ENCODE results near the gene TTYH2. TPM values are rescaled to one million over a fixed set of nuclear protein-coding genes. Genes with fewer than 3 reads are reported as not detected.

Gene TTYH2
- total and polyA plus RNA-seq, 2 of the 4 experiments (the other 2 are of a cell fraction): 2.3 to 6.8 TPM

- no TSS peak for BruUV-seq (replicated peaks)
- Histone ChIP-seq H3K36me3 (ENCODE audit: control insufficient read depth, insufficient read depth, low read length) (no peaks in the 10 kb centered on the region), H4K5ac (ENCODE audit: low read depth, low read length) (no peak overlapping the region), H3K9me1 (ENCODE audit: insufficient read depth, low read length) (no peaks in the 10 kb centered on the region), H3K9ac (ENCODE audit: low read depth, low read length) (no peak overlapping the region), H2AK9ac (replicated peaks; ENCODE audit: low read depth, low read length, poor library complexity) (no peak overlapping the region), H3K18ac (ENCODE audit: low read depth, low read length) (no peak overlapping the region), H2AFZ (replicated peaks; ENCODE audit: low read length, poor library complexity) (no peak overlapping the region), H2BK120ac (ENCODE audit: low read depth, low read length) (no peak overlapping the region), H3K14ac (replicated peaks; ENCODE audit: low read depth, low read length) (no peak overlapping the region), H3K4me2 (ENCODE audit: low read depth, low read length) (no peak overlapping the region), H3K79me1 (ENCODE audit: low read depth in 1 of 2, low read length in 2 of 2) (no peaks in the 10 kb centered on the region), H3K27me3 (ENCODE audit: control insufficient read depth, insufficient read depth, low read length) (no peaks in the 10 kb centered on the region), H2BK15ac (ENCODE audit: low read depth, low read length) (no peak overlapping the region), H2BK20ac (ENCODE audit: low read depth, low read length) (no peak overlapping the region), H3K4me1 (ENCODE audit: control insufficient read depth, insufficient read depth, low read length) (no peaks in the 10 kb centered on the region), H3K9me3 (ENCODE audit: control insufficient read depth, insufficient read depth, low read length) (no peaks in the 10 kb centered on the region), H4K91ac (ENCODE audit: insufficient read depth, low read depth, low read length) (no peak overlapping the region), H3K4me3 (ENCODE audit: insufficient read depth, low read depth, low read length) (no peak overlapping the region), H4K20me1 (ENCODE audit: insufficient read depth, low read length) (no peaks in the 10 kb centered on the region), H3K56ac (ENCODE audit: extremely low read depth, insufficient read depth, low read length) (no peak overlapping the region), H3K27ac (ENCODE audit: insufficient read depth, low read length) (no peak overlapping the region), H2AK5ac (ENCODE audit: low read depth, low read length) (no peak overlapping the region), H4K8ac (ENCODE audit: low read depth in 2 of 2, low read length in 2 of 2) (no peak overlapping the region), H2BK5ac (ENCODE audit: low read depth, low read length, poor library complexity, severe bottlenecking) (no peak overlapping the region), H3K23ac (ENCODE audit: low read depth, low read length) (no peak overlapping the region), H3K4ac (ENCODE audit: low read depth, low read length) (no peak overlapping the region)
- TF ChIP-seq, protein P1, sequence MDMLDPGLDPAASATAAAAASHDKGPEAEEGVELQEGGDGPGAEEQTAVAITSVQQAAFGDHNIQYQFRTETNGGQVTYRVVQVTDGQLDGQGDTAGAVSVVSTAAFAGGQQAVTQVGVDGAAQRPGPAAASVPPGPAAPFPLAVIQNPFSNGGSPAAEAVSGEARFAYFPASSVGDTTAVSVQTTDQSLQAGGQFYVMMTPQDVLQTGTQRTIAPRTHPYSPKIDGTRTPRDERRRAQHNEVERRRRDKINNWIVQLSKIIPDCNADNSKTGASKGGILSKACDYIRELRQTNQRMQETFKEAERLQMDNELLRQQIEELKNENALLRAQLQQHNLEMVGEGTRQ (IDR thresholded peaks at IDR 0.05; ENCODE audit: low read depth, low read length): no peak
- TF ChIP-seq SMC3 (IDR thresholded peaks at IDR 0.05; ENCODE audit: low read depth, low read length) (no peak), MXI1 (IDR thresholded peaks at IDR 0.05; ENCODE audit: borderline replicate concordance, low read depth, low read length) (no peak), CEBPB (IDR thresholded peaks at IDR 0.05; ENCODE audit: low read depth, low read length) (no peak), MAZ (IDR thresholded peaks at IDR 0.05; ENCODE audit: borderline replicate concordance, low read depth, low read length) (no peak), CTCF (conservative IDR thresholded peaks at IDR 0.05; ENCODE audit: low read depth, low read length) (no peak), CHD1 (IDR thresholded peaks at IDR 0.05; ENCODE audit: low read depth, low read length) (no peak), RAD21 (IDR thresholded peaks at IDR 0.05; ENCODE audit: low read length) (no peak), POLR2A (IDR thresholded peaks at IDR 0.05; ENCODE audit: low read depth, low read length) (no peak), ELK1 (IDR thresholded peaks at IDR 0.05; ENCODE audit: borderline replicate concordance, low read depth, low read length) (no peak), BHLHE40 (IDR thresholded peaks at IDR 0.05; ENCODE audit: low read depth, low read length) (no peak), MAFK (IDR thresholded peaks at IDR 0.05; ENCODE audit: low read depth, low read length) (no peak), RFX5 (IDR thresholded peaks at IDR 0.05; ENCODE audit: low read depth, low read length) (no peak), RCOR1 (IDR thresholded peaks at IDR 0.05; ENCODE audit: insufficient replicate concordance, low read length) (no peak), NFE2L2 (IDR thresholded peaks at IDR 0.05; ENCODE audit: low read depth, low read length) (no peak), FOS (IDR thresholded peaks at IDR 0.05; ENCODE audit: low read depth, low read length) (no peak)
- CTCF ChIA-PET: no interaction called here
- dilution Hi-C loops (cut with HindIII; ENCODE audit: low sequenced_read_pairs, unreplicated experiment) (no loop called here), in situ Hi-C loops (cut with MboI; ENCODE audit: low sequenced_read_pairs) (loop anchor here (25.0 kb wide), 1 partner anchor 638 kb away; the partner anchor contains the start of genes FDXR and GRIN2C), intact Hi-C loops (cut with micrococcal nuclease) (no loop called here)
- 100% methylated on average over 5 of the region's 14 CpGs; no CpG with 5 or more reads in 1 of the 2 experiments for WGBS, 2 experiments (ENCODE audit: extremely low coverage in 2 of 2, insufficient read length in 1 of 2)
- POLR2A ChIA-PET (ENCODE audit: unreplicated experiment): no interaction called here
- no peak for ATAC-seq (ENCODE audit: low read depth)
- DNase-seq: no peak
Observed at GRCh38 chr17:74223901-74224300, 10.5 kb downstream of the TTYH2 start.
